Stimulated activated effector memory CD8-positive, alpha-beta T cell treated with anti-CD3 and anti-CD28 coated beads, Interleukin-12 subunit alpha, Interleukin-12 subunit beta, amount 100 ng/mL, for 72 hours (primary cell): ENCODE measurements around the gene TAAR6.
A peak's percentile ranks its signal among the peaks of the same experiment; 100 is the strongest.
"Not testable (repeated sequence)": the region's sequence is repeated elsewhere in the genome, so short reads cannot be mapped to it uniquely, and the experiment has no call there.

Experiments used
- ATAC-seq: fragments of 150-1000 bp; cut with Tn5 transposase; 2 replicates; pipeline ENCODE4 v1.10.0; 2021
- DNase-seq, 2 donors: peaks; one replicate each; pipeline ENCODE4 v3.0.0; 2021 to 2022; ENCODE audit warnings: low spot score in 2 of 2
- H3K27ac Mint-ChIP-seq: one replicate; pipeline ENCODE4 v1.8.0; 2022; ENCODE audit warnings: mild to moderate bottlenecking, mixed read lengths
- H3K36me3 Mint-ChIP-seq: one replicate; pipeline ENCODE4 v1.8.0; 2022; ENCODE audit warnings: mild to moderate bottlenecking, mixed read lengths
- H3K4me1 Mint-ChIP-seq: one replicate; pipeline ENCODE4 v1.8.0; 2022; ENCODE audit warnings: mixed read lengths
- H3K4me3 Mint-ChIP-seq: one replicate; pipeline ENCODE4 v1.8.0; 2022; ENCODE audit warnings: mild to moderate bottlenecking, mixed read lengths
- H3K9me3 Mint-ChIP-seq: one replicate; pipeline ENCODE4 v1.8.0; 2022; ENCODE audit warnings: mixed read lengths

TAAR6 gene

GRCh38 chr6:132566404-132566803 lies 3.7 kb upstream of the TAAR6 start:
- DNase-seq, result no peak
- no peak for ATAC-seq
- Mint-ChIP-seq H3K4me1 (no peaks in the 10 kb centered on the region), H3K9me3 (no peaks in the 10 kb centered on the region), H3K36me3 (no peaks in the 10 kb centered on the region), H3K27ac (no peak overlapping the region), H3K4me3 (no peak overlapping the region)

- H3K4me1 Mint-ChIP-seq, result no peaks in the 10 kb centered on the region
- no peak overlapping the region for H3K4me3 Mint-ChIP-seq
- H3K9me3 Mint-ChIP-seq, result no peaks in the 10 kb centered on the region
- no peak overlapping the region for H3K27ac Mint-ChIP-seq
- no peak for ATAC-seq
- H3K36me3 Mint-ChIP-seq, result no peaks in the 10 kb centered on the region
- DNase-seq, result no peak
Observed at GRCh38 chr6:132567566-132567965, 2.6 kb upstream of the TAAR6 start.

- no peaks in the 10 kb centered on the region for H3K9me3 Mint-ChIP-seq
- DNase-seq, result no peak
- H3K27ac Mint-ChIP-seq, result no peak overlapping the region
- H3K4me1 Mint-ChIP-seq, result no peaks in the 10 kb centered on the region
- ATAC-seq, result no peak
- H3K4me3 Mint-ChIP-seq, result no peak overlapping the region
- H3K36me3 Mint-ChIP-seq, result no peaks in the 10 kb centered on the region
Observed at GRCh38 chr6:132568611-132569010, 1.5 kb upstream of the TAAR6 start.

GRCh38 chr6:132569170-132569569 lies 952 bp upstream of the TAAR6 start:
- Mint-ChIP-seq H3K4me3 (no peak overlapping the region), H3K27ac (no peak overlapping the region), H3K36me3 (no peaks in the 10 kb centered on the region), H3K9me3 (no peaks in the 10 kb centered on the region), H3K4me1 (no peaks in the 10 kb centered on the region)
- no peak for ATAC-seq
- no peak for DNase-seq

- ATAC-seq (no peak), DNase-seq (no peak)
- Mint-ChIP-seq H3K4me3 (no peak overlapping the region), H3K9me3 (no peaks in the 10 kb centered on the region), H3K36me3 (no peaks in the 10 kb centered on the region), H3K4me1 (no peaks in the 10 kb centered on the region), H3K27ac (no peak overlapping the region)
Observed at GRCh38 chr6:132571774-132572173, 1.7 kb downstream of the TAAR6 start.

- H3K4me3 Mint-ChIP-seq, result no peak overlapping the region
- no peak for DNase-seq
- H3K9me3 Mint-ChIP-seq, result peaks cover 2% of the 10 kb centered on the region
- ATAC-seq, result no peak
- no peaks in the 10 kb centered on the region for H3K36me3 Mint-ChIP-seq
- H3K27ac Mint-ChIP-seq, result no peak overlapping the region
- H3K4me1 Mint-ChIP-seq, result no peaks in the 10 kb centered on the region
Observed at GRCh38 chr6:132584698-132585097, 14.6 kb downstream of the TAAR6 start.

GRCh38 chr6:132587424-132587823 lies 17.3 kb downstream of the TAAR6 start:
- no peaks in the 10 kb centered on the region for H3K9me3 Mint-ChIP-seq
- DNase-seq (no peak), ATAC-seq (no peak)
- H3K4me1 Mint-ChIP-seq, result no peaks in the 10 kb centered on the region
- H3K27ac Mint-ChIP-seq, result no peak overlapping the region
- no peaks in the 10 kb centered on the region for H3K36me3 Mint-ChIP-seq
- no peak overlapping the region for H3K4me3 Mint-ChIP-seq

- H3K9me3 Mint-ChIP-seq, result no peaks in the 10 kb centered on the region
- H3K36me3 Mint-ChIP-seq, result no peaks in the 10 kb centered on the region
- H3K27ac Mint-ChIP-seq, result no peak within 1 kb of the TSS
- ATAC-seq (peak; percentile 32), DNase-seq (no peak)
- H3K4me1 Mint-ChIP-seq, result no peaks in the 10 kb centered on the region
- H3K4me3 Mint-ChIP-seq, result no peak within 1 kb of the TSS
Observed at GRCh38 chr6:132589454-132589853, 19.3 kb downstream of the TAAR6 start, which contains the start of gene TAAR5. TSS of gene TAAR5 (minus strand) at chr6:132589741. CDS start at chr6:132589686, 55 bp downstream.

GRCh38 chr6:132590362-132590761 lies 20.2 kb downstream of the TAAR6 start:
- DNase-seq (no peak), ATAC-seq (no peak)
- Mint-ChIP-seq H3K4me1 (no peaks in the 10 kb centered on the region), H3K4me3 (no peak overlapping the region), H3K27ac (no peak overlapping the region), H3K36me3 (no peaks in the 10 kb centered on the region), H3K9me3 (no peaks in the 10 kb centered on the region)

GRCh38 chr6:132592855-132593254 lies 22.7 kb downstream of the TAAR6 start:
- ATAC-seq (no peak), DNase-seq (no peak)
- Mint-ChIP-seq H3K4me1 (no peaks in the 10 kb centered on the region), H3K36me3 (no peaks in the 10 kb centered on the region), H3K27ac (no peak overlapping the region), H3K9me3 (no peaks in the 10 kb centered on the region), H3K4me3 (no peak overlapping the region)

GRCh38 chr6:132596201-132596600 lies 26.1 kb downstream of the TAAR6 start:
- ATAC-seq (no peak), DNase-seq (no peak)
- Mint-ChIP-seq H3K4me1 (no peaks in the 10 kb centered on the region), H3K4me3 (no peak overlapping the region), H3K27ac (no peak overlapping the region), H3K9me3 (no peaks in the 10 kb centered on the region), H3K36me3 (no peaks in the 10 kb centered on the region)

- Mint-ChIP-seq H3K4me1 (no peaks in the 10 kb centered on the region), H3K36me3 (no peaks in the 10 kb centered on the region), H3K27ac (no peak overlapping the region), H3K4me3 (no peak overlapping the region), H3K9me3 (no peaks in the 10 kb centered on the region)
- ATAC-seq (peak; percentile 28), DNase-seq (no peak)
Observed at GRCh38 chr6:132598473-132598872, 28.4 kb downstream of the TAAR6 start.

- H3K9me3 Mint-ChIP-seq, H3K4me3 Mint-ChIP-seq, H3K36me3 Mint-ChIP-seq, H3K4me1 Mint-ChIP-seq, H3K27ac Mint-ChIP-seq, ATAC-seq, DNase-seq: not testable (repeated sequence)
Observed at GRCh38 chr6:132600900-132601299, 30.8 kb downstream of the TAAR6 start.

GRCh38 chr6:132604635-132605152 lies 34.6 kb downstream of the TAAR6 start:
- DNase-seq, result no peak
- Mint-ChIP-seq H3K9me3 (no peaks in the 10 kb centered on the region), H3K4me1 (no peaks in the 10 kb centered on the region), H3K27ac (no peak overlapping the region), H3K4me3 (no peak overlapping the region), H3K36me3 (no peaks in the 10 kb centered on the region)
- ATAC-seq, result no peak

- Mint-ChIP-seq H3K9me3 (no peaks in the 10 kb centered on the region), H3K36me3 (no peaks in the 10 kb centered on the region), H3K4me1 (no peaks in the 10 kb centered on the region), H3K4me3 (no peak overlapping the region), H3K27ac (no peak overlapping the region)
- ATAC-seq, result no peak
- no peak for DNase-seq
Observed at GRCh38 chr6:132607544-132608233, 37.6 kb downstream of the TAAR6 start.

- no peak for ATAC-seq
- DNase-seq, result no peak
- Mint-ChIP-seq H3K9me3 (no peaks in the 10 kb centered on the region), H3K4me1 (no peaks in the 10 kb centered on the region), H3K27ac (no peak overlapping the region), H3K36me3 (no peaks in the 10 kb centered on the region), H3K4me3 (no peak overlapping the region)
Observed at GRCh38 chr6:132611616-132612015, 41.5 kb downstream of the TAAR6 start.
